Chondrocyte (in vitro differentiated cells): ENCODE measurements around the gene CDK14. TPM values are rescaled to one million over a fixed set of nuclear protein-coding genes. Genes with fewer than 3 reads are reported as not detected.

ENCODE experiments used
- DNase-seq: peaks from one replicate; pipeline ENCODE4 v3.0.0; 2021; ENCODE audit warnings: mixed read lengths, low spot score
- H3K27ac Mint-ChIP-seq: one replicate; pipeline ENCODE4 v1.8.0; 2021; ENCODE audit warnings: mild to moderate bottlenecking, moderate library complexity, mixed read lengths; ENCODE audit not compliant: unreplicated experiment
- H3K27me3 Mint-ChIP-seq: 2 replicates; pipeline ENCODE4 v1.8.0; 2021; ENCODE audit warnings: low read depth, mixed read lengths
- H3K36me3 Mint-ChIP-seq: 2 replicates; pipeline ENCODE4 v1.8.0; 2021; ENCODE audit warnings: low read depth, mixed read lengths
- H3K4me1 Mint-ChIP-seq: 2 replicates; pipeline ENCODE4 v1.8.0; 2021; ENCODE audit warnings: low read depth, mild to moderate bottlenecking, mixed read lengths
- H3K4me3 Mint-ChIP-seq: one replicate; pipeline ENCODE4 v1.8.0; 2021; ENCODE audit warnings: mild to moderate bottlenecking, moderate library complexity, mixed read lengths; ENCODE audit not compliant: unreplicated experiment
- H3K9me3 Mint-ChIP-seq: 2 replicates; pipeline ENCODE4 v1.8.0; 2021; ENCODE audit warnings: low read depth, mixed read lengths
- CTCF ChIP-seq: fragments of 200-600 bp; sonication (generic); IDR thresholded peaks from 2 replicates; pipeline ENCODE4 v1.5.0; 2021; ENCODE audit warnings: antibody characterized with exemption, mild to moderate bottlenecking, moderate library complexity
- total RNA-seq: library from RNA; stranded (reverse); gene quantifications from 3 replicates; pipeline ENCODE4 v1.2.1, GENCODE V29; 2021

Gene CDK14
- total RNA-seq, 1 donor from 2014 or later, result 61.4 TPM

DNA sequence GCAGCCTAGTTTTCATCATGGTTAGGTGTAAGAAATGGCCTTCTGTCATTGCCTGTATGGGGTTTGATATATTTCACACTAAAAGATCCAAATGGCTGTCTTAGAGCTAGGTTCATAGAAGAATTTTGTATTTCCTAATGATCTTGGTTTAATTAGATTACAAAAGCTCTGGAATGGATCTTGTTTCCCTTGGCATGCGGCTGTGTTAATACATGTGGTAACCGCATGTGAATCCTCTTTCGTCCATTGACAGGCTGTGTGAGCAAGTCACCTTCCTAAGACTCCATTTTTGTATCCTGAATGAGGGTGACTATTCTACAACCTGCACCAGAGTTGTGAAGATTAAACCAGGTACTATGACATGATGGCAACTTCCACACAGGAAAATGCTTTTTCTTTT, 655.8 kb downstream of the CDK14 start:
- Mint-ChIP-seq H3K4me1 (peaks cover 16% of the 10 kb centered on the region), H3K9me3 (peaks cover 21% of the 10 kb centered on the region), H3K27me3 (no peaks in the 10 kb centered on the region), H3K27ac (no peak overlapping the region), H3K4me3 (no peak overlapping the region), H3K36me3 (peaks cover 10% of the 10 kb centered on the region)
- no peak for DNase-seq
- no peak for TF ChIP-seq CTCF

Other genes starting within 250 kb of the CDK14 start
- gene GTPBP10, start 249.6 kb upstream of the CDK14 start, total RNA-seq, result 14.5 to 15.7 TPM (median 14.9 TPM) in 3 replicates
- gene CLDN12, start 192.9 kb upstream of the CDK14 start, total RNA-seq, result 21.0 to 29.5 TPM (median 27.6 TPM) in 3 replicates
- gene PTTG1IP2, start 126.7 kb upstream of the CDK14 start, total RNA-seq, result not detected in 3 replicates